Activated T-cell treated with anti-CD3 and anti-CD28 coated beads, Interleukin-2, amount 50 U/mL, for 72 hours (primary cell): ENCODE measurements around the gene SMIM33. TPM values are rescaled to one million over a fixed set of nuclear protein-coding genes. Genes with fewer than 3 reads are reported as not detected.
"Not testable (repeated sequence)": the region's sequence is repeated elsewhere in the genome, so short reads cannot be mapped to it uniquely, and the experiment has no call there.

ENCODE experiments used
- ATAC-seq, 2 donors: fragments of 150-1000 bp; cut with Tn5 transposase; replicated peaks in 1 of 2; 2 replicates each; pipeline ENCODE4 v1.10.0; 2021; ENCODE audit warnings: moderate library complexity in 2 of 2, mild to moderate bottlenecking in 1 of 2
- DNase-seq, 2 donors: peaks; one replicate each; pipeline ENCODE4 v3.0.0; 2021 to 2022; ENCODE audit warnings: mixed read lengths in 1 of 2
- H3K27ac Mint-ChIP-seq: one replicate; pipeline ENCODE4 v1.8.0; 2022; ENCODE audit warnings: mild to moderate bottlenecking, moderate library complexity, mixed read lengths
- H3K27me3 Mint-ChIP-seq: one replicate; pipeline ENCODE4 v1.8.0; 2022; ENCODE audit warnings: low read depth, mixed read lengths
- H3K36me3 Mint-ChIP-seq, 2 donors: one replicate each; pipeline ENCODE4 v1.8.0; 2022; ENCODE audit warnings: mixed read lengths in 2 of 2, mild to moderate bottlenecking in 1 of 2; ENCODE audit not compliant: insufficient read depth in 2 of 2
- H3K4me1 Mint-ChIP-seq: one replicate; pipeline ENCODE4 v1.8.0; 2022; ENCODE audit warnings: low read depth, mixed read lengths
- H3K4me3 Mint-ChIP-seq, 2 donors: one replicate each; pipeline ENCODE4 v1.8.0; 2022; ENCODE audit warnings: mild to moderate bottlenecking in 2 of 2, mixed read lengths in 2 of 2, moderate library complexity in 2 of 2
- H3K9me3 Mint-ChIP-seq, 2 donors: one replicate each; pipeline ENCODE4 v1.8.0; 2022; ENCODE audit warnings: mixed read lengths in 2 of 2
- total RNA-seq, 2 donors: library from RNA; stranded (reverse); gene quantifications; one replicate each; pipeline ENCODE4 v1.2.3, GENCODE V29; 2022

Gene SMIM33
- under 1 TPM; 0.22 to 0.35 TPM for total RNA-seq

- ATAC-seq (peak; percentile 55 to 60), DNase-seq (peak in 1 of 2 donors; percentile 52)
- Mint-ChIP-seq H3K27ac (peak within 1 kb of the TSS; percentile 95), H3K9me3 (no peaks in the 10 kb centered on the region), H3K4me3 (peak within 1 kb of the TSS; percentile 74 to 83), H3K36me3 (peaks cover 3 to 6% of the 10 kb centered on the region in 2 donors), H3K27me3 (no peaks in the 10 kb centered on the region), H3K4me1 (peaks cover 74% of the 10 kb centered on the region)
These were observed at the start of gene SMIM33 for GRCh38 chr5:139470821-139471300. TSS of gene SMIM33 (plus strand) at chr5:139471004. CDS start at chr5:139471122, 118 bp downstream.

GRCh38 chr5:139422307-139422893, 48.4 kb upstream of the SMIM33 start:
- Mint-ChIP-seq H3K4me1 (peaks cover 25% of the 10 kb centered on the region), H3K27ac (peak overlapping the region; percentile 66), H3K27me3 (no peaks in the 10 kb centered on the region), H3K36me3 (peaks cover 15 to 37% of the 10 kb centered on the region in 2 donors), H3K9me3 (no peaks in the 10 kb centered on the region), H3K4me3 (no peak overlapping the region)
- DNase-seq, result peak; percentile 50 to 63
- ATAC-seq, result peak; percentile 84 to 93

GRCh38 chr5:139425497-139425896, 45.3 kb upstream of the SMIM33 start:
- Mint-ChIP-seq H3K27ac (no peak overlapping the region), H3K36me3 (peaks cover 11 to 32% of the 10 kb centered on the region in 2 donors), H3K4me3 (no peak overlapping the region), H3K4me1 (peaks cover 18% of the 10 kb centered on the region), H3K9me3 (no peaks in the 10 kb centered on the region), H3K27me3 (no peaks in the 10 kb centered on the region)
- ATAC-seq, result no peak
- DNase-seq, result no peak

- DNase-seq (no peak), ATAC-seq (no peak)
- H3K27ac Mint-ChIP-seq, result no peak overlapping the region
- H3K4me3 Mint-ChIP-seq, result no peak overlapping the region
- peaks cover 11 to 27% of the 10 kb centered on the region in 2 donors for H3K36me3 Mint-ChIP-seq
- no peaks in the 10 kb centered on the region for H3K27me3 Mint-ChIP-seq
- no peaks in the 10 kb centered on the region for H3K9me3 Mint-ChIP-seq
- H3K4me1 Mint-ChIP-seq, result peaks cover 26% of the 10 kb centered on the region
These were observed 44.5 kb upstream of the SMIM33 start for GRCh38 chr5:139426203-139426885.

- peaks cover 8 to 19% of the 10 kb centered on the region in 2 donors for H3K36me3 Mint-ChIP-seq
- H3K27ac Mint-ChIP-seq, result peak overlapping the region; percentile 87
- H3K4me3 Mint-ChIP-seq, result peak overlapping the region in 1 of 2 donors; percentile 50
- no peaks in the 10 kb centered on the region for H3K27me3 Mint-ChIP-seq
- H3K4me1 Mint-ChIP-seq, result peaks cover 26% of the 10 kb centered on the region
- no peak for DNase-seq
- H3K9me3 Mint-ChIP-seq, result no peaks in the 10 kb centered on the region
- peak; percentile 71 to 83 for ATAC-seq
These were observed 40.8 kb upstream of the SMIM33 start for GRCh38 chr5:139430015-139430414.

GRCh38 chr5:139431706-139432105, 39.1 kb upstream of the SMIM33 start:
- peaks cover 8 to 24% of the 10 kb centered on the region in 2 donors for H3K36me3 Mint-ChIP-seq
- no peak for ATAC-seq
- DNase-seq, result no peak
- H3K9me3 Mint-ChIP-seq, result no peaks in the 10 kb centered on the region
- H3K4me3 Mint-ChIP-seq, result no peak overlapping the region
- peaks cover 27% of the 10 kb centered on the region for H3K4me1 Mint-ChIP-seq
- H3K27ac Mint-ChIP-seq, result no peak overlapping the region
- H3K27me3 Mint-ChIP-seq, result no peaks in the 10 kb centered on the region

- Mint-ChIP-seq H3K36me3 (peaks cover 8 to 25% of the 10 kb centered on the region in 2 donors), H3K27ac (no peak overlapping the region), H3K4me3 (no peak overlapping the region), H3K4me1 (peaks cover 50% of the 10 kb centered on the region), H3K9me3 (no peaks in the 10 kb centered on the region), H3K27me3 (no peaks in the 10 kb centered on the region)
- DNase-seq (no peak), ATAC-seq (no peak)
These were observed 35.1 kb upstream of the SMIM33 start for GRCh38 chr5:139435676-139436075.

GRCh38 chr5:139438707-139439012, 32.1 kb upstream of the SMIM33 start:
- peak overlapping the region; percentile 96 to 98 for H3K4me3 Mint-ChIP-seq
- peaks cover 6 to 25% of the 10 kb centered on the region in 2 donors for H3K36me3 Mint-ChIP-seq
- H3K4me1 Mint-ChIP-seq, result peaks cover 59% of the 10 kb centered on the region
- H3K27ac Mint-ChIP-seq, result peak overlapping the region; percentile 56
- no peaks in the 10 kb centered on the region for H3K9me3 Mint-ChIP-seq
- ATAC-seq (no peak), DNase-seq (no peak)
- H3K27me3 Mint-ChIP-seq, result no peaks in the 10 kb centered on the region

- H3K36me3 Mint-ChIP-seq, result peaks cover 6 to 25% of the 10 kb centered on the region in 2 donors
- peaks cover 65% of the 10 kb centered on the region for H3K4me1 Mint-ChIP-seq
- no peaks in the 10 kb centered on the region for H3K9me3 Mint-ChIP-seq
- H3K27me3 Mint-ChIP-seq, result no peaks in the 10 kb centered on the region
- peak within 1 kb of the TSS; percentile 99 for H3K27ac Mint-ChIP-seq
- H3K4me3 Mint-ChIP-seq, result peak within 1 kb of the TSS; percentile 96 to 98
- DNase-seq (peak; percentile 93), ATAC-seq (peak; percentile 80 to 85)
These were observed 31.5 kb upstream of the SMIM33 start, which contains the start of gene DNAJC18 for GRCh38 chr5:139439013-139439903. TSS of gene DNAJC18 (minus strand) at chr5:139439525. CDS start at chr5:139439445, 80 bp downstream.

- not testable (repeated sequence) for H3K27me3 Mint-ChIP-seq, H3K9me3 Mint-ChIP-seq, H3K27ac Mint-ChIP-seq, DNase-seq, ATAC-seq
- Mint-ChIP-seq H3K4me1 (peaks cover 77% of the 10 kb centered on the region), H3K36me3 (peaks cover 3 to 19% of the 10 kb centered on the region in 2 donors), H3K4me3 (peak overlapping the region; percentile 96 to 98)
These were observed 30.4 kb upstream of the SMIM33 start for GRCh38 chr5:139440416-139440815.

- ATAC-seq, result peak; percentile 9 to 37
- H3K9me3 Mint-ChIP-seq, result peaks cover 0 to 3% of the 10 kb centered on the region in 2 donors
- no peak for DNase-seq
- H3K27me3 Mint-ChIP-seq, result no peaks in the 10 kb centered on the region
- H3K36me3 Mint-ChIP-seq, result peaks cover 4 to 12% of the 10 kb centered on the region in 2 donors
- H3K4me1 Mint-ChIP-seq, result peaks cover 89% of the 10 kb centered on the region
- H3K4me3 Mint-ChIP-seq, result peak overlapping the region in 1 of 2 donors; percentile 22
- H3K27ac Mint-ChIP-seq, result peak overlapping the region; percentile 26
These were observed 26.9 kb upstream of the SMIM33 start for GRCh38 chr5:139443831-139444453.

- no peak for DNase-seq
- Mint-ChIP-seq H3K36me3 (peaks cover 4 to 12% of the 10 kb centered on the region in 2 donors), H3K4me1 (peaks cover 84% of the 10 kb centered on the region), H3K9me3 (peaks cover 0 to 3% of the 10 kb centered on the region in 2 donors), H3K27ac (peak overlapping the region; percentile 99), H3K4me3 (peak overlapping the region in 1 of 2 donors; percentile 14), H3K27me3 (no peaks in the 10 kb centered on the region)
- no peak for ATAC-seq
These were observed 25.3 kb upstream of the SMIM33 start for GRCh38 chr5:139445325-139446170.
